Measurements from ENCODE around the gene WNT5A. TPM values are rescaled to one million over a fixed set of nuclear protein-coding genes. Genes with fewer than 3 reads are reported as not detected.

WNT5A gene
- total RNA-seq, 8 experiments from 2014 or later: 0.92 to 47.9 (median 18.9) TPM

- H3K4me1 ChIP-seq (replicated peaks in 1 of 2): no peaks in the 10 kb centered on the region
- ATAC-seq (replicated peaks in 6 of 8): no peak
- in situ Hi-C loops (cut with MboI; ENCODE audit: low pct_unique_long_range_greater_than_20kb in 2 of 9, low sequenced_read_pairs in 9 of 9, unreplicated experiment in 9 of 9): loop anchor here in 6 of 9 experiments (25.0 kb wide), 5 partner anchors 214 to 764 kb away; no protein-coding TSS in a partner anchor
- 53 to 100% (median 76%) methylated on average over 1 to 4 of the region's 4 CpGs; no CpG with 5 or more reads in 2 of the 10 experiments for WGBS, 10 experiments
- H3K4me3 ChIP-seq: no peak overlapping the region
- no peak overlapping the region for H3K27ac ChIP-seq
Observed at GRCh38 chr3:55498520-55498919, 11.4 kb upstream of the WNT5A start.

- no peak overlapping the region for H3K27ac ChIP-seq
- H3K4me1 ChIP-seq (replicated peaks in 1 of 2): no peaks in the 10 kb centered on the region
- H3K4me3 ChIP-seq: no peak overlapping the region
- in situ Hi-C loops (cut with MboI; ENCODE audit: low pct_unique_long_range_greater_than_20kb in 2 of 9, low sequenced_read_pairs in 9 of 9, unreplicated experiment in 9 of 9): loop anchor here in 6 of 9 experiments (25.0 kb wide), 5 partner anchors 215 to 765 kb away; no protein-coding TSS in a partner anchor
- peak in 1 of 8 experiments; percentile 24 for ATAC-seq (replicated peaks in 6 of 8)
Observed at GRCh38 chr3:55497250-55497649, 10.1 kb upstream of the WNT5A start.

GRCh38 chr3:55494976-55495375 is 7.9 kb upstream of the WNT5A start:
- 0 to 100% (median 91%) methylated on average over 1 to 2 of the region's 2 CpGs; no CpG with 5 or more reads in 2 of the 10 experiments for WGBS, 10 experiments
- no peak for ATAC-seq (replicated peaks in 6 of 8)
- Histone ChIP-seq H3K4me1 (replicated peaks in 1 of 2) (peaks cover 0 to under 1% of the 10 kb centered on the region in 2 donors), H3K27ac (no peak overlapping the region), H3K4me3 (no peak overlapping the region)
- in situ Hi-C loops (cut with MboI; ENCODE audit: low pct_unique_long_range_greater_than_20kb in 2 of 9, low sequenced_read_pairs in 9 of 9, unreplicated experiment in 9 of 9): loop anchor here in 6 of 9 experiments (25.0 kb wide), 5 partner anchors 217 to 767 kb away; no protein-coding TSS in a partner anchor

GRCh38 chr3:55492976-55493375 is 5.9 kb upstream of the WNT5A start:
- ATAC-seq (replicated peaks in 6 of 8): no peak
- 79 to 100% (median 89%) methylated on average over 1 to 5 of the region's 5 CpGs; no CpG with 5 or more reads in 3 of the 10 experiments for WGBS, 10 experiments
- in situ Hi-C loops (cut with MboI; ENCODE audit: low pct_unique_long_range_greater_than_20kb in 2 of 9, low sequenced_read_pairs in 9 of 9, unreplicated experiment in 9 of 9): loop anchor here in 6 of 9 experiments (25.0 kb wide), 5 partner anchors 219 to 769 kb away; no protein-coding TSS in a partner anchor
- H3K4me1 ChIP-seq (replicated peaks in 1 of 2): peaks cover 0 to 15% of the 10 kb centered on the region in 2 donors
- H3K27ac ChIP-seq: no peak overlapping the region
- H3K4me3 ChIP-seq: no peak overlapping the region

GRCh38 chr3:55491296-55491816 is 4.2 kb upstream of the WNT5A start:
- peak in 3 of 8 experiments; percentile 27 to 40 (median 32) for ATAC-seq (replicated peaks in 6 of 8)
- WGBS, 10 experiments: 0 to 96% (median 67%) methylated on average over 1 to 5 of the region's 7 CpGs; no CpG with 5 or more reads in 1 of the 10 experiments

GRCh38 chr3:55490276-55490913 is 3.3 kb upstream of the WNT5A start:
- 20 to 82% (median 57%) methylated on average over 2 to 3 of the region's 3 CpGs; no CpG with 5 or more reads in 2 of the 10 experiments for WGBS, 10 experiments
- in situ Hi-C loops (cut with MboI; ENCODE audit: low pct_unique_long_range_greater_than_20kb in 2 of 9, low sequenced_read_pairs in 9 of 9, unreplicated experiment in 9 of 9): loop anchor here in 6 of 9 experiments (25.0 kb wide), 5 partner anchors 222 to 772 kb away; no protein-coding TSS in a partner anchor
- ATAC-seq (replicated peaks in 6 of 8): no peak

More at GRCh38 chr3:55491296-55491816, 4.2 kb upstream of the WNT5A start:
- in situ Hi-C loops (cut with MboI; ENCODE audit: low pct_unique_long_range_greater_than_20kb in 2 of 9, low sequenced_read_pairs in 9 of 9, unreplicated experiment in 9 of 9): loop anchor here in 6 of 9 experiments (25.0 kb wide), 5 partner anchors 221 to 771 kb away; no protein-coding TSS in a partner anchor
- H3K4me3 ChIP-seq: no peak overlapping the region
- no peak overlapping the region for H3K27ac ChIP-seq
- peaks cover 2 to 15% of the 10 kb centered on the region in 2 donors for H3K4me1 ChIP-seq (replicated peaks in 1 of 2)

GRCh38 chr3:55489798-55490132 is 2.7 kb upstream of the WNT5A start:
- no peak overlapping the region for H3K27ac ChIP-seq
- in situ Hi-C loops (cut with MboI; ENCODE audit: low pct_unique_long_range_greater_than_20kb in 2 of 9, low sequenced_read_pairs in 9 of 9, unreplicated experiment in 9 of 9): loop anchor here in 6 of 9 experiments (25.0 kb wide), 5 partner anchors 223 to 773 kb away; no protein-coding TSS in a partner anchor

More at GRCh38 chr3:55490276-55490913, 3.3 kb upstream of the WNT5A start:
- Histone ChIP-seq H3K4me3 (no peak overlapping the region), H3K27ac (no peak overlapping the region), H3K4me1 (replicated peaks in 1 of 2) (peaks cover 2 to 15% of the 10 kb centered on the region in 2 donors)

GRCh38 chr3:55488398-55489055 is 1.4 kb upstream of the WNT5A start:
- Histone ChIP-seq H3K4me3 (peak overlapping the region; percentile 45 to 81 (median 48)), H3K4me1 (replicated peaks in 1 of 2) (peaks cover 2 to 16% of the 10 kb centered on the region in 2 donors), H3K27ac (no peak overlapping the region)
- WGBS, 10 experiments: 0 to 3% (median 0%) methylated on average over 1 to 7 of the region's 30 CpGs; no CpG with 5 or more reads in 6 of the 10 experiments
- peak; percentile 5 to 33 (median 24) for ATAC-seq (replicated peaks in 6 of 8)
- in situ Hi-C loops (cut with MboI; ENCODE audit: low pct_unique_long_range_greater_than_20kb in 2 of 9, low sequenced_read_pairs in 9 of 9, unreplicated experiment in 9 of 9): loop anchor here in 6 of 9 experiments (25.0 kb wide), 5 partner anchors 224 to 774 kb away; no protein-coding TSS in a partner anchor

More at GRCh38 chr3:55489798-55490132, 2.7 kb upstream of the WNT5A start:
- peak in 2 of 8 experiments; percentile 21 to 25 for ATAC-seq (replicated peaks in 6 of 8)
- Histone ChIP-seq H3K4me3 (peak overlapping the region in 1 of 5 donors; percentile 6), H3K4me1 (replicated peaks in 1 of 2) (peaks cover 2 to 15% of the 10 kb centered on the region in 2 donors)
- 13 to 40% (median 32%) methylated on average over 1 to 5 of the region's 17 CpGs; no CpG with 5 or more reads in 7 of the 10 experiments for WGBS, 10 experiments

GRCh38 chr3:55487381-55488241 is 505 bp upstream of the WNT5A start:
- in situ Hi-C loops (cut with MboI; ENCODE audit: low pct_unique_long_range_greater_than_20kb in 2 of 9, low sequenced_read_pairs in 9 of 9, unreplicated experiment in 9 of 9): loop anchor here in 6 of 9 experiments (25.0 kb wide), 5 partner anchors 225 to 775 kb away; no protein-coding TSS in a partner anchor
- peak; percentile 4 to 26 (median 10) for ATAC-seq (replicated peaks in 6 of 8)
- WGBS, 10 experiments: 0 to 1% (median 0%) methylated on average over 2 to 22 of the region's 71 CpGs; no CpG with 5 or more reads in 4 of the 10 experiments
- Histone ChIP-seq H3K27ac (no peak overlapping the region), H3K4me1 (replicated peaks in 1 of 2) (peaks cover 2 to 23% of the 10 kb centered on the region in 2 donors), H3K4me3 (peak overlapping the region; percentile 45 to 81 (median 48))

GRCh38 chr3:55486101-55486856 is 827 bp downstream of the WNT5A start:
- in situ Hi-C loops (cut with MboI; ENCODE audit: low pct_unique_long_range_greater_than_20kb in 2 of 9, low sequenced_read_pairs in 9 of 9, unreplicated experiment in 9 of 9): loop anchor here in 6 of 9 experiments (25.0 kb wide), 5 partner anchors 226 to 776 kb away; no protein-coding TSS in a partner anchor
- peak overlapping the region in 1 of 2 donors; percentile 6 for H3K27ac ChIP-seq
- peaks cover 9 to 24% of the 10 kb centered on the region in 2 donors for H3K4me1 ChIP-seq (replicated peaks in 1 of 2)
- ATAC-seq (replicated peaks in 6 of 8): peak in 4 of 8 experiments; percentile 4 to 8 (median 6)
- 0 to 51% (median 7%) methylated on average over 1 to 25 of the region's 49 CpGs for WGBS, 10 experiments
- peak overlapping the region; percentile 45 to 81 (median 48) for H3K4me3 ChIP-seq
